CD14-positive monocyte (primary cell): ENCODE measurements around the gene NPAS2. TPM values are rescaled to one million over a fixed set of nuclear protein-coding genes. Genes with fewer than 3 reads are reported as not detected.

Experiments used
- DNase-seq, 3 donors: peaks; one replicate each; pipeline ENCODE4 v3.0.0-alpha.2; 2011 to 2022
- H2AFZ ChIP-seq: 2 replicates; pipeline ENCODE4 v1.6.0; 2012; ENCODE audit warnings: mild to moderate bottlenecking, low read depth, low read length, inconsistent platforms; ENCODE audit not compliant: insufficient read depth, poor library complexity, severe bottlenecking
- H3K27ac ChIP-seq, 2 donors: 1 replicate in 1 of 2; 2 replicates in 1 of 2; pipeline ENCODE4 v1.5.1; 2012 to 2013; ENCODE audit warnings: low read length in 2 of 2, control low read depth in 1 of 2, inconsistent platforms in 1 of 2, low read depth in 1 of 2, mild to moderate bottlenecking in 1 of 2
- H3K27me3 ChIP-seq, 2 donors: one replicate each; pipeline versions ENCODE4 v1.6.0 to v1.6.1; 2011 to 2013; ENCODE audit warnings: low read length in 2 of 2; ENCODE audit not compliant: control insufficient read depth in 2 of 2, insufficient read depth in 2 of 2
- H3K36me3 ChIP-seq, 2 donors: replicated peaks in 1 of 2; 1 replicate in 1 of 2; 2 replicates in 1 of 2; pipeline versions ENCODE4 v1.5.1 to v1.6.1; 2012 to 2013; ENCODE audit warnings: low read length in 2 of 2, control low read depth in 1 of 2, inconsistent platforms in 1 of 2, mild to moderate bottlenecking in 1 of 2; ENCODE audit not compliant: insufficient read depth in 2 of 2, control insufficient read depth in 1 of 2
- H3K4me1 ChIP-seq, 2 donors: 1 replicate in 1 of 2; 2 replicates in 1 of 2; pipeline versions ENCODE4 v1.5.1 to v1.6.1; 2012 to 2013; ENCODE audit warnings: low read length in 2 of 2, control low read depth in 1 of 2, inconsistent platforms in 1 of 2, mild to moderate bottlenecking in 1 of 2, moderate library complexity in 1 of 2; ENCODE audit not compliant: insufficient read depth in 2 of 2, control insufficient read depth in 1 of 2
- H3K4me2 ChIP-seq: replicated peaks from 2 replicates; pipeline ENCODE3; 2012; ENCODE audit warnings: low read length, moderate library complexity, mild to moderate bottlenecking; ENCODE audit not compliant: poor library complexity, severe bottlenecking; ENCODE audit errors: extremely low read depth
- H3K4me3 ChIP-seq, 3 experiments: fragments of 200-600 bp in 1 of 3; sonication (generic) in 1 of 3; replicated peaks in 1 of 3; 1 replicate in 2 of 3; 2 replicates in 1 of 3; pipeline ENCODE4 v1.5.1; 2011 to 2013; ENCODE audit warnings: low read length in 3 of 3, mild to moderate bottlenecking in 3 of 3, control low read depth in 2 of 3, low read depth in 2 of 3, inconsistent platforms in 1 of 3, moderate library complexity in 1 of 3
- H3K79me2 ChIP-seq: 2 replicates; pipeline ENCODE4 v1.6.0; 2012; ENCODE audit warnings: mild to moderate bottlenecking, control low read depth, inconsistent platforms, low read length, moderate library complexity; ENCODE audit not compliant: insufficient read depth
- H3K9ac ChIP-seq: 2 replicates; pipeline ENCODE4 v1.6.0; 2017; ENCODE audit warnings: low read length, mild to moderate bottlenecking; ENCODE audit not compliant: insufficient read depth, poor library complexity, severe bottlenecking
- H3K9me3 ChIP-seq, 2 donors: replicated peaks in 1 of 2; 1 replicate in 1 of 2; 2 replicates in 1 of 2; pipeline versions ENCODE4 v1.5.1 to v1.6.1; 2012 to 2013; ENCODE audit warnings: low read length in 2 of 2, control low read depth in 1 of 2; ENCODE audit not compliant: control insufficient read depth in 1 of 2, insufficient read depth in 1 of 2
- H4K20me1 ChIP-seq: 2 replicates; pipeline ENCODE4 v1.6.0; 2012; ENCODE audit warnings: mild to moderate bottlenecking, low read length, control low read depth, moderate library complexity; ENCODE audit not compliant: insufficient read depth
- H3K27ac Mint-ChIP-seq, 7 donors: one replicate each; pipeline ENCODE4 v1.8.0; 2020; ENCODE audit warnings: mild to moderate bottlenecking in 7 of 7, mixed read lengths in 7 of 7, moderate library complexity in 6 of 7, inconsistent platforms in 2 of 7
- H3K27me3 Mint-ChIP-seq, 3 donors: one replicate each; pipeline ENCODE4 v1.8.0; 2021 to 2022; ENCODE audit warnings: low read depth in 3 of 3, mild to moderate bottlenecking in 3 of 3, mixed read lengths in 3 of 3, moderate library complexity in 3 of 3, inconsistent platforms in 1 of 3
- H3K36me3 Mint-ChIP-seq, 2 donors: one replicate each; pipeline ENCODE4 v1.8.0; 2020; ENCODE audit warnings: mixed read lengths in 2 of 2, inconsistent platforms in 1 of 2, mild to moderate bottlenecking in 1 of 2
- H3K4me1 Mint-ChIP-seq: one replicate; pipeline ENCODE4 v1.8.0; 2020; ENCODE audit warnings: mild to moderate bottlenecking, mixed read lengths
- H3K4me3 Mint-ChIP-seq, 2 donors: one replicate each; pipeline ENCODE4 v1.8.0; 2020; ENCODE audit warnings: mild to moderate bottlenecking in 2 of 2, mixed read lengths in 2 of 2, moderate library complexity in 1 of 2
- H3K9me3 Mint-ChIP-seq, 7 donors: one replicate each; pipeline ENCODE4 v1.8.0; 2020 to 2022; ENCODE audit warnings: mixed read lengths in 7 of 7, mild to moderate bottlenecking in 6 of 7, moderate library complexity in 6 of 7, inconsistent platforms in 2 of 7
- CTCF ChIP-seq: fragments of 200-600 bp; IDR thresholded peaks from one replicate; pipeline ENCODE4 v1.8.0; 2022; ENCODE audit warnings: antibody characterized with exemption, mild to moderate bottlenecking
- WGBS: methylation state at CpG from one replicate; pipeline ENCODE4 v1.1.5; 2013; ENCODE audit warnings: missing lambda C conversion rate; ENCODE audit not compliant: insufficient coverage; 5-methylcytosine and 5-hydroxymethylcytosine counted together
- intact Hi-C, 2 donors: fragments of 100-400 bp; cut with micrococcal nuclease; formaldehyde crosslinking; loops; one replicate each; pipeline versions ENCODE4 v1.15.0 to v1.15.1; 2023
- polyA plus RNA-seq, 3 donors: library from polyadenylated mRNA; depleted of rRNA in 1 of 3; unstranded in 2 of 3; stranded (reverse) in 1 of 3; fragments of 300-500 nt in 2 of 3; fragments of >200 nt in 1 of 3; fragmentation: Illumina TruSeq in 2 of 3; gene quantifications; 1 replicate in 2 of 3; 2 replicates in 1 of 3; pipeline ENCODE4 v1.2.3, GENCODE V29; 2012 to 2021

Gene NPAS2
- polyA plus RNA-seq, 3 donors, result not detected

- H4K20me1 ChIP-seq, result no peaks in the 10 kb centered on the region
- H3K27ac Mint-ChIP-seq, result no peak overlapping the region
- no peaks in the 10 kb centered on the region for H3K9me3 ChIP-seq
- H3K9me3 Mint-ChIP-seq, result peaks cover 0 to 4% (median 0%) of the 10 kb centered on the region in 7 donors
- no peak for DNase-seq
- H3K27me3 Mint-ChIP-seq, result peaks cover 0 to 2% (median 1%) of the 10 kb centered on the region in 3 donors
- no peaks in the 10 kb centered on the region for H3K36me3 Mint-ChIP-seq
- no peaks in the 10 kb centered on the region for H3K4me1 Mint-ChIP-seq
- intact Hi-C loops, result no loop called here
- H2AFZ ChIP-seq, result no peak overlapping the region
- no peak overlapping the region for H3K4me3 Mint-ChIP-seq
- no peaks in the 10 kb centered on the region for H3K27me3 ChIP-seq
- H3K9ac ChIP-seq, result no peak overlapping the region
- 100% methylated on average over 5 of the region's 11 CpGs for WGBS
- H3K27ac ChIP-seq, result no peak overlapping the region
- H3K36me3 ChIP-seq, result no peaks in the 10 kb centered on the region
- H3K79me2 ChIP-seq, result no peaks in the 10 kb centered on the region
- no peak overlapping the region for H3K4me2 ChIP-seq
- no peaks in the 10 kb centered on the region for H3K4me1 ChIP-seq
- H3K4me3 ChIP-seq, result no peak overlapping the region
- no peak for TF ChIP-seq CTCF
Measured at GRCh38 chr2:100887039-100887578, 67.2 kb downstream of the NPAS2 start.

- H2AFZ ChIP-seq, result no peak overlapping the region
- no peaks in the 10 kb centered on the region for H3K79me2 ChIP-seq
- H3K4me1 ChIP-seq, result no peaks in the 10 kb centered on the region
- Mint-ChIP-seq H3K4me1 (no peaks in the 10 kb centered on the region), H3K27ac (no peak overlapping the region), H3K27me3 (peaks cover 0 to 2% (median 1%) of the 10 kb centered on the region in 3 donors), H3K4me3 (no peak overlapping the region), H3K9me3 (peaks cover 0 to 4% (median 0%) of the 10 kb centered on the region in 7 donors), H3K36me3 (no peaks in the 10 kb centered on the region)
- no peak overlapping the region for H3K9ac ChIP-seq
- no peaks in the 10 kb centered on the region for H3K27me3 ChIP-seq
- TF ChIP-seq CTCF, result no peak
- H3K9me3 ChIP-seq, result no peaks in the 10 kb centered on the region
- H3K4me2 ChIP-seq, result no peak overlapping the region
- H3K27ac ChIP-seq, result no peak overlapping the region
- intact Hi-C loops, result no loop called here
- H4K20me1 ChIP-seq, result no peaks in the 10 kb centered on the region
- 97% methylated on average over 13 of the region's 14 CpGs for WGBS
- no peak overlapping the region for H3K4me3 ChIP-seq
- no peaks in the 10 kb centered on the region for H3K36me3 ChIP-seq
- no peak for DNase-seq
Measured at GRCh38 chr2:100887713-100888495, 68.0 kb downstream of the NPAS2 start.
